Stomach (tissue), 9 donors: ENCODE data around the gene MAPT. TPM values are rescaled to one million over a fixed set of nuclear protein-coding genes. Genes with fewer than 3 reads are reported as not detected.
"Not testable (repeated sequence)": the region's sequence is repeated elsewhere in the genome, so short reads cannot be mapped to it uniquely, and the experiment has no call there.

Experiments
- DNase-seq, 2 donors: peaks; one replicate each; pipeline versions ENCODE4 v3.0.0 to v3.0.0-alpha.2; 2013 to 2019
- H3K27ac ChIP-seq, 5 donors: fragments of 200-600 bp in 4 of 5; sonication (generic) in 4 of 5; one replicate each; pipeline ENCODE4 v1.5.1; 2013 to 2019; ENCODE audit warnings: mild to moderate bottlenecking in 1 of 5, moderate library complexity in 1 of 5
- H3K27me3 ChIP-seq, 3 donors: fragments of 200-600 bp; sonication (generic); one replicate each; pipeline ENCODE4 v1.5.1; 2017 to 2019; ENCODE audit warnings: mixed run types in 1 of 3
- H3K36me3 ChIP-seq, 4 donors: fragments of 200-600 bp; sonication (generic); 1 replicate in 3 of 4; 2 replicates in 1 of 4; pipeline ENCODE4 v1.5.1; 2016 to 2019
- H3K4me1 ChIP-seq, 4 donors: fragments of 200-600 bp; sonication (generic); one replicate each; pipeline ENCODE4 v1.5.1; 2016 to 2019
- H3K4me3 ChIP-seq, 4 donors: fragments of 200-600 bp; sonication (generic) in 3 of 4; one replicate each; pipeline ENCODE4 v1.5.1; 2016 to 2019; ENCODE audit warnings: mild to moderate bottlenecking in 1 of 4
- H3K9me3 ChIP-seq, 4 donors: fragments of 200-600 bp; sonication (generic); one replicate each; pipeline ENCODE4 v1.5.1; 2016 to 2019
- CTCF ChIP-seq, 7 experiments: fragments of 450-650 bp in 4 of 7; fragments of 200-600 bp in 3 of 7; sonication (generic) in 3 of 7; IDR thresholded peaks; one replicate each; pipeline ENCODE4 v1.5.1; 2016 to 2019; ENCODE audit warnings: antibody characterized with exemption in 7 of 7, control low read depth in 2 of 7, mild to moderate bottlenecking in 1 of 7
- EP300 ChIP-seq: sonication (generic); formaldehyde crosslinking; IDR thresholded peaks from one replicate; pipeline ENCODE4 v1.6.1; 2017; ENCODE audit warnings: antibody characterized with exemption
- POLR2A ChIP-seq, 4 donors: fragments of 450-650 bp; IDR thresholded peaks; one replicate each; pipeline ENCODE4 v1.6.1; 2016; ENCODE audit warnings: antibody characterized with exemption in 4 of 4, control low read depth in 2 of 4, mild to moderate bottlenecking in 1 of 4, moderate library complexity in 1 of 4
- POLR2AphosphoS5 ChIP-seq, 3 donors: sonication (generic); formaldehyde crosslinking; IDR thresholded peaks; one replicate each; pipeline ENCODE4 v1.6.1; 2016; ENCODE audit warnings: antibody characterized with exemption in 3 of 3
- WGBS, 5 donors: extraction: QIAGEN DNeasy Blood & Tissue Kit in 3 of 5; methylation state at CpG; one replicate each; pipeline versions ENCODE4 v1.1.5 to v1.1.7; 2013 to 2018; 5-methylcytosine and 5-hydroxymethylcytosine counted together
- intact Hi-C: fragments of 100-400 bp; cut with DNase I; formaldehyde crosslinking; loops from one replicate; pipeline ENCODE4 v1.15.1; 2023; ENCODE audit warnings: low total_unique reads
- polyA plus RNA-seq, 3 donors: library from polyadenylated mRNA; stranded (reverse); fragments of 200-250 nt; gene quantifications; one replicate each; pipeline ENCODE4 v1.2.3, GENCODE V29; 2013
- total RNA-seq, 5 donors: library from RNA; depleted of rRNA; stranded (reverse); fragments of >200 nt; gene quantifications; one replicate each; pipeline versions ENCODE4 v1.1.0 to v1.2.3, GENCODE V29; 2014 to 2016
- donor health status: healthy with polysubstance abuse.
- donor health status: Bipolar disorder and iron deficiency.
- donor health status: healthy.

MAPT gene
- total and polyA plus RNA-seq, 8 donors = 0.44 to 4.1 (median 1.7) TPM; not detected in 1

GRCh38 chr17:46001390-46002310, 107.3 kb downstream of the MAPT start:
- TF ChIP-seq CTCF (IDR thresholded peaks at IDR 0.05) (no peak), EP300 (no peak), POLR2AphosphoS5 (IDR thresholded peaks at IDR 0.05) (no peak), POLR2A (IDR thresholded peaks at IDR 0.05) (no peak)
- no peak overlapping the region for H3K4me3 ChIP-seq
- peaks cover 7 to 24% (median 19%) of the 10 kb centered on the region in 4 donors for H3K4me1 ChIP-seq
- no peak for DNase-seq
- no peak overlapping the region for H3K27ac ChIP-seq
- 74 to 82% (median 76%) methylated on average over 13 of the region's 13 CpGs for whole genome bisulfite sequencing, 5 donors
- H3K27me3 ChIP-seq = no peaks in the 10 kb centered on the region
- intact Hi-C loops = no loop called here
- no peaks in the 10 kb centered on the region for H3K36me3 ChIP-seq
- no peaks in the 10 kb centered on the region for H3K9me3 ChIP-seq

GRCh38 chr17:46002311-46002972, 108.1 kb downstream of the MAPT start:
- TF ChIP-seq POLR2AphosphoS5 (IDR thresholded peaks at IDR 0.05) (no peak), CTCF (IDR thresholded peaks at IDR 0.05) (peak in 6 of 7 experiments; percentile 82 to 99 (median 98))
- no peaks in the 10 kb centered on the region for H3K36me3 ChIP-seq
- no peaks in the 10 kb centered on the region for H3K27me3 ChIP-seq
- no peaks in the 10 kb centered on the region for H3K9me3 ChIP-seq
- no peak overlapping the region for H3K27ac ChIP-seq
- no peak overlapping the region for H3K4me3 ChIP-seq
- 21 to 27% (median 24%) methylated on average over 8 of the region's 8 CpGs for WGBS, 5 donors
- peaks cover 7 to 24% (median 19%) of the 10 kb centered on the region in 4 donors for H3K4me1 ChIP-seq
- intact Hi-C loops = no loop called here
- DNase-seq = peak; percentile 83 to 88

- WGBS, 5 donors = 57 to 73% (median 69%) methylated on average over 7 of the region's 7 CpGs
- Histone ChIP-seq H3K4me3 (no peak overlapping the region), H3K27ac (no peak overlapping the region), H3K9me3 (no peaks in the 10 kb centered on the region), H3K27me3 (no peaks in the 10 kb centered on the region), H3K36me3 (no peaks in the 10 kb centered on the region), H3K4me1 (peaks cover 7 to 24% (median 19%) of the 10 kb centered on the region in 4 donors)
- no peak for TF ChIP-seq CTCF (IDR thresholded peaks at IDR 0.05)
- no peak for TF ChIP-seq EP300
- no peak for TF ChIP-seq POLR2AphosphoS5 (IDR thresholded peaks at IDR 0.05)
- TF ChIP-seq POLR2A (IDR thresholded peaks at IDR 0.05) = no peak
- DNase-seq = no peak
- intact Hi-C loops = no loop called here
Measured at GRCh38 chr17:46002973-46003316, 108.6 kb downstream of the MAPT start.

GRCh38 chr17:46003907-46004748, 109.8 kb downstream of the MAPT start:
- Histone ChIP-seq H3K27ac (peak overlapping the region in 4 of 5 donors; percentile 6 to 37 (median 16)), H3K9me3 (no peaks in the 10 kb centered on the region), H3K36me3 (no peaks in the 10 kb centered on the region), H3K4me3 (no peak overlapping the region), H3K27me3 (no peaks in the 10 kb centered on the region), H3K4me1 (peaks cover 7 to 24% (median 19%) of the 10 kb centered on the region in 4 donors)
- no peak for TF ChIP-seq POLR2AphosphoS5 (IDR thresholded peaks at IDR 0.05)
- TF ChIP-seq EP300 = no peak
- DNase-seq = peak; percentile 81 to 84
- 17 to 31% (median 21%) methylated on average over 6 of the region's 6 CpGs for WGBS, 5 donors
- intact Hi-C loops = no loop called here

GRCh38 chr17:46006082-46006481, 111.7 kb downstream of the MAPT start:
- H3K27ac ChIP-seq, H3K36me3 ChIP-seq, H3K9me3 ChIP-seq, H3K27me3 ChIP-seq, DNase-seq, H3K4me3 ChIP-seq, intact Hi-C loops: not testable (repeated sequence)
- peaks cover 7 to 24% (median 19%) of the 10 kb centered on the region in 4 donors for H3K4me1 ChIP-seq
- WGBS, 5 donors = 87 to 100% (median 96%) methylated on average over 1 of the region's 1 CpG
